Pericardium fibroblast (primary cell): Measurements from ENCODE around the gene TSPAN2. TPM values are rescaled to one million over a fixed set of nuclear protein-coding genes. Genes with fewer than 3 reads are reported as not detected.

ENCODE experiments used
- total RNA-seq: library from RNA; depleted of rRNA; stranded (reverse); fragments of >200 nt; gene quantifications from 2 replicates; pipeline ENCODE4 v1.2.3, GENCODE V29; 2015

Gene TSPAN2
- total RNA-seq = 2.5 TPM in 1 of 2 replicates, not detected in the other

GRCh38 chr1:115089420-115090185, at the start of gene TSPAN2:
TSPAN2 (minus strand) TSS chr1:115089503; CDS start chr1:115089432, 71 bp downstream.

GRCh38 chr1:115029526-115029925, 59.8 kb downstream of the TSPAN2 start, which contains the start of gene TSHB:
TSHB (plus strand) TSS chr1:115029826; CDS start chr1:115033363, 3,537 bp downstream.

Other genes starting within 250 kb of the TSPAN2 start
- gene SYCP1, start 234.6 kb downstream of the TSPAN2 start, total RNA-seq = not detected in 2 replicates
- gene TSHB, start 59.7 kb downstream of the TSPAN2 start, total RNA-seq = not detected in 2 replicates
- gene NGF, start 248.7 kb upstream of the TSPAN2 start, total RNA-seq = 3.6 and 22.8 TPM in 2 replicates